Mononuclear cell (primary cell): ENCODE data around the gene CCZ1B. TPM values are rescaled to one million over a fixed set of nuclear protein-coding genes. Genes with fewer than 3 reads are reported as not detected.
"Not testable (repeated sequence)": the region's sequence is repeated elsewhere in the genome, so short reads cannot be mapped to it uniquely, and the experiment has no call there.

Experiments
- H3K27me3 ChIP-seq: 2 replicates; pipeline ENCODE4 v1.6.0; 2011; ENCODE audit warnings: low read length, control low read depth; ENCODE audit not compliant: insufficient read depth
- H3K4me1 ChIP-seq: 2 replicates; pipeline ENCODE4 v1.5.1; 2011; ENCODE audit warnings: mild to moderate bottlenecking, low read length, control low read depth; ENCODE audit not compliant: insufficient read depth
- H3K4me3 ChIP-seq: 2 replicates; pipeline ENCODE4 v1.5.1; 2011; ENCODE audit warnings: mild to moderate bottlenecking, low read length, moderate library complexity
- H3K9me3 ChIP-seq: 2 replicates; pipeline ENCODE4 v1.5.1; 2011; ENCODE audit warnings: low read depth, mild to moderate bottlenecking, control low read depth, low read length
- total RNA-seq: library from RNA; depleted of rRNA; stranded (reverse); fragments of >200 nt; gene quantifications from one replicate; pipeline ENCODE4 v1.2.3, GENCODE V29; 2012

The CCZ1B gene
- total RNA-seq: 74.5 TPM

GRCh38 chr7:6826151-6826550 is at the start of gene CCZ1B:
CCZ1B (minus strand) TSS chr7:6826275; CDS start chr7:6826197, 78 bp downstream.
- peak within 1 kb of the TSS; percentile 49 for H3K4me3 ChIP-seq
- not testable (repeated sequence) for H3K4me1 ChIP-seq, H3K27me3 ChIP-seq, H3K9me3 ChIP-seq

DNA sequence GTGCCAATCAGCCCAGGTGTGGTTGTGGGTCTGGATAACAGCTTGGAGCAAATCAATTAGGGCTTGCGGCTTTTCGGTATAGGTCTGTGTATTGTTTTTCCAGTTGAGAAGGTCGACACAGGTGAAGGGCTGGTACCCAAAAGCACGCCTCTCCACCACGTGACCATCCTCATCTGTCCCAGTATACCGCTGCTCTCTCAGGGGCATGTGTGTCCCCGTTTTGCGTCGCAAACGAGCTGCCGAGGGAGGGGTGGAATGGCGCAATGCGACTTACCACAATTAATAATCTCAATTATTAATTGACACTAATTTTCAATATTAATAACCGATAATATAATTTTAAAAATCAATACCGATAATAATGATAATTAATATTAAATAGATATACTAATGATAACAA is 48.9 kb upstream of the CCZ1B start:
- H3K4me3 ChIP-seq, H3K27me3 ChIP-seq, H3K4me1 ChIP-seq, H3K9me3 ChIP-seq: not testable (repeated sequence)

DNA sequence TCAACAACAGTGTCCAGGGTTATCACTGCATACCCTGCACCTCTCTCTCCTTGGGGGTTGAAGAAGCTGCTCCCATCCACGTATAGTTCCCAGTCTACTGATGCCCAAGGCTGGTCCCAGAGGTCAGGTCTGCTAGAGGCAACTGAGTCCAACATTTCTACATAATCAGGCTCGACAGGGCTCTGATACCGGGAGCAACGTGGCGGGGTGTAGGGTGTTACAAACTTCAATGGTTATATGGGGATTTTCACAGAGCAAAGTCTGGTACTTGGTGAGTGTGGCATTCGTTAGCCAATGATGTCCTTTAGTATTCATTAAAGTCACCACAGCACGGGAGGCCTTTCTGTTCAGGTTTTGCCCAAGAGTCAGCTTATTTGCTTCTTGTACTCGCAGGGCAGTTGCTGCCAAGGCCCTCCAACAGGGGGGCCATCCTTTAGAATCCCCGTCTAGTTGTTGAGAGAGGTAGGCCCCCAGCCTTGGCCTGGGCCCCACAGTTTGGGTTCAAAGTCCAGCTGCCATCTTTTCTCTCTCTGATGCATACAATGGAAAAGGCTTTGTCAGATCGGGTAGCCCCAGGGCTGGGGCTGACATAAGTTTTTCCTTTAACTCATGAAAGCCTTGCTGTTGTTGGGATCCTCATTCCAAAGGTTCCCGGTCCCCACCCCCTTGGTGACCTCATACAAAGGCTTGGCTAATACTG is 46.3 kb upstream of the CCZ1B start:
- not testable (repeated sequence) for H3K4me3 ChIP-seq, H3K4me1 ChIP-seq, H3K27me3 ChIP-seq

DNA sequence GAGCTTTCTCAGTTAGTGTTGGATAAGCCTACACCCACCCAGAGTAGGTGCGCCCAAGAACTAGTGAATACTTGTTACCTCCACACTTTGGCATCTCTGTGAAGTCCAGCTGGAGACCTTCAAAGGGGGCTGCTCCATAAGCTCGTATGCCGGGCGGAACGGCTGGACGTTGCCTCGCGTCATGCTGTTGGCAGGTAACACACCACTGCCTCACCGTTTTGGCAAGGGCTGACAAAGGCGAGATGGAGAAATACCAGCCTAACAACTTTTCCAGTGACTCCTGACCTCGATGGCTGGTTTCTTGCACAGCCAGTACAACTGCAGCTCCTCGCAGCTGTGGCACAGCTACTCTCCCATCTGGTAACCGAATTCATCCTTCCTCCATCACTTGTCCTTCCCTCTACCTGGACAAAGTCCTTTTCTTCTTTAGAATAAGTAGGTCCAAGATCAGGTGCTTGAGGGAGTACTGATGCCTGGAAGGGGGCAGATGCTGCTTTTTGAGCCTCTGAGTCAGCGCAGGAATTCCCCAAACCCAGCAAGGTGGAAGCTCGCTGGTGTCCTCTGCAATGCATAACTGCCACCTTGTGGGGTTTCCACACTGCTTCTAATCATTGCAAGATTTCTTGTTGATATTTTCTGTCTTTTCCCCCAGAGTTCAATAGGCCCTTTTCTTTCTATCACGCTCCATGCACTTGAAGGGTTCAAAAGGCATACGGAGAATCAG is 45.5 kb upstream of the CCZ1B start:
- not testable (repeated sequence) for H3K27me3 ChIP-seq, H3K4me1 ChIP-seq, H3K4me3 ChIP-seq

More for the DNA sequence above, 46.3 kb upstream of the CCZ1B start:
- not testable (repeated sequence) for H3K9me3 ChIP-seq

DNA sequence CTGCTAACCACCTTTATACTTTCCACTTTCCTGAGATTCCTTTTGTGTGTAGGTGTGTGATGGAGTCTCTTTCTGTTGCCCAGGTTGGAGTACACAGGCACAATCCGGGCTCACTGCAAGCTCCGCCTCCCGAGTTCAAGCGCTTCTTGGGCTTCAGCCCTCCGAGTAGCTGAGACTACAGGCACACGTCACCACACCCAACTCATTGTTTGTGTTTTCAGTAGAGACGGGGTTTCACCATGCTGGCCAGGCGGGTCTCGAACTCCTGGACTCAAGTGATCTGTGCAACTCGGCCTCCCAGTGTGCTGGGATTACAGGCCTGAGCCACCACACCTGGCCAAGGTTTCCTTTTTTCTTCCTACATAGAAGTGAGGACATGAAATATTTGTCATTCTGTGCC is 38.7 kb upstream of the CCZ1B start:
- H3K4me1 ChIP-seq: not testable (repeated sequence)

More for the DNA sequence above, 45.5 kb upstream of the CCZ1B start:
- H3K9me3 ChIP-seq: not testable (repeated sequence)

GRCh38 chr7:6864188-6864587 is 38.1 kb upstream of the CCZ1B start:
- not testable (repeated sequence) for H3K4me1 ChIP-seq, H3K9me3 ChIP-seq, H3K27me3 ChIP-seq, H3K4me3 ChIP-seq

More for the DNA sequence above, 38.7 kb upstream of the CCZ1B start:
- H3K27me3 ChIP-seq, H3K4me3 ChIP-seq, H3K9me3 ChIP-seq: not testable (repeated sequence)

DNA sequence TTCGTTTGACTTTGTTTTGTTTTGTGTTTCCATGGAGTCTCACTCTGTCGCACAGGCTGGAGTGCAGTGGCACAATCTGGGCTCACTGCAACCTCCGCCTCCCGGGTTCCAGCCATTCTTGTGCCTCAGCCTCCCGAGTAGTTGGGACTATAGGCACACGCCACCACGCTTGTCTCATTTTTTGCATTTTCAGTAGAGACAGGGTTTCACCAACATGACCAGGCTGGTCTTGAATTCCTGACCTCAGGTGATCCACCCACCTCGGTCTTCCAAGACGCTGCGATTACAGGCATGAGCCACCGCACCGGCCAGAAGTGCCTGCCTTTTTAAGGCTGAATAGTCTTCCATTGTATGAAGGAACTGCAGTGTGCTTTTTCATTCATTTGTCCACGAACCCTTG is 36.8 kb upstream of the CCZ1B start:
- not testable (repeated sequence) for H3K9me3 ChIP-seq

GRCh38 chr7:6857721-6858314 is 31.7 kb upstream of the CCZ1B start:
- H3K4me1 ChIP-seq, H3K9me3 ChIP-seq, H3K27me3 ChIP-seq, H3K4me3 ChIP-seq: not testable (repeated sequence)

More for the DNA sequence above, 36.8 kb upstream of the CCZ1B start:
- H3K4me1 ChIP-seq, H3K4me3 ChIP-seq, H3K27me3 ChIP-seq: not testable (repeated sequence)

DNA sequence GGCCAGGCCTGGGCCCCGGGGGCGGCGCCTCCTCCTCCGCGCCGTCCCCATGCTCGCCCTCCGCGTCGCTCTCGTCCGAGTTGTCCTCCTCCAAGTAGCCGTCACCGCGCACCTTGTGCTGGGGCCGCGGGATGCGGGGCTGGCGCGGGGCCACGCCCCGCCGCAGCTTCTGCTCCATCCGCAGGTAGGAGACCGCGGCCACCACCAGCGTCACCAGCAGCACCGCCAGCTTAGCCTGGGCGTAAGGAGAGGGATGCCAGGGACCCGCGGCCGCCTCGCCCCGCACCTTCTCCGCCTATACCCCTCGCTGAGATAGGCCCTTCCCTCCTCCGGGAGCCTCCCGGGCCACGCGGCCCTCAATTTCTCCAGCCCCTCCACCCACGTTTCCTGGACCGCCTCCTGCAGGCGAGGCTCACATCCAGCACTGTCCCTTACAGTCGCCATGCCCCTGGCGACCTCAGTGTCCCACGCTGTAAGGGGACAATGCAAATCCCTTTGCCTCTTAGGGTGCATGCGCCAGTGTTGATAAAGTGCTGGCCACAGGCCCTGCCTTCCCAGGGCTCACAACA is 29.6 kb upstream of the CCZ1B start:
- not testable (repeated sequence) for H3K9me3 ChIP-seq, H3K4me3 ChIP-seq, H3K27me3 ChIP-seq, H3K4me1 ChIP-seq

DNA sequence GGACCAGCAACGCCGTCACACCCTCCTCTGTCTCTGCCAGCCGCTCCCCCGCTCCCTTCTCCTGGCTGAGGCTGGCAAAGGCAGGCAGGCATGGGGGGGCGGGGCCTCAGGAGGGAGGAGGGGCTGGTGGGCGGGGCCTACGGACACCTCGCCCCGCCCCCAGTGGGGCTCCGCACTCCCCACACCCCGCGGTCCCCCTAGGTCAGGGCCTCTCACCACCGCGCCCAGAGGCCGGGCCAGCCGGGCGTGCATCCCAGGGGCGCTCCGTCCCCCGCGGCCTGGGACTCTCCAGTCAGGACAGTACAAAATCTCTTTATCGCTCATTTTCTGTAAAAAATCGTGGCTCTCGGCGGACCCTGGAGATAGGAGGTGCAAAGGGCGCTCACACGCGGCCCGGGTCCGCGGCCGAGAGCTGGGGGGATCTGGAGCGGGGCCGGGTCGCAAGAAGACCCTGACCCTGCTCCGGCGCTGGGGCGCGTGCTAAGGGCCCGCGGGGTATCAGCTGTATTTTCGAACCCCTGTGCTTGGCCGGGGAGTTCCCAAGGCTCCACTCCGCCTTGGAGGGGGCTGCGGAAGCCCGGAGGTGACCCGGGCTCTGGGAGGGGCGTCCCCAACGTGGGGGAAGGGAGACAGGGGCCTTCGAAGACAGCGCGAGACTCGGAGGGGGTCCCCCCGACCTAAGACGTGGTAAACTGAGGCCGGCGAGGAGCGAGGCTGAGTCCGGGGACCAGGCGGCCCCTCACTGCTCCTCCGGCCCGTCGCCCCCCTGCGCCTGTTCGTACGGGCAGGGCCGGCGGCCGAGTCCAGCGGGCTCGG is 28.9 kb upstream of the CCZ1B start:
- H3K4me3 ChIP-seq: peak overlapping the region; percentile 15
- not testable (repeated sequence) for H3K9me3 ChIP-seq, H3K4me1 ChIP-seq, H3K27me3 ChIP-seq

DNA sequence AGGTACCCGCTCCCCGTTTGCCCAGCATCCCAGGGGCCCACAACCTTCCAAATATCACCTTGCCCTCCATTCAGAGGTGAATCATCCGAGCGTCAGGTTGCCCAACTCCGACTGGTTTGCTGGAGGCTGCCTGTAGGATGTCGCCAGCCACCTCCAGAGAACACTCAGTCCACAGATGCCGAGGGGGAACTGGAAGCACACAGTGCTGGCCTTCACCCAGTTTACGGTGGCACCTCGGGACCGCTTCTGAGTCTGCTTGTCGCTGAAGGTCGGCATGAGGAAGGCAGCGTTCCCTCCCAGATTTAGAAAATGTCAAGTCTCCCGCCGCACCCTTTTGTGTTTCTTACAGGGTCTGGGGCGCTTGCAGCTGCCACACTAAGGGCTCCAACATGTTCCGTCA is 27.6 kb upstream of the CCZ1B start:
- not testable (repeated sequence) for H3K4me1 ChIP-seq, H3K9me3 ChIP-seq, H3K4me3 ChIP-seq, H3K27me3 ChIP-seq

- not testable (repeated sequence) for H3K4me3 ChIP-seq, H3K9me3 ChIP-seq, H3K27me3 ChIP-seq, H3K4me1 ChIP-seq
These were observed 23.1 kb upstream of the CCZ1B start for GRCh38 chr7:6849127-6849526.

DNA sequence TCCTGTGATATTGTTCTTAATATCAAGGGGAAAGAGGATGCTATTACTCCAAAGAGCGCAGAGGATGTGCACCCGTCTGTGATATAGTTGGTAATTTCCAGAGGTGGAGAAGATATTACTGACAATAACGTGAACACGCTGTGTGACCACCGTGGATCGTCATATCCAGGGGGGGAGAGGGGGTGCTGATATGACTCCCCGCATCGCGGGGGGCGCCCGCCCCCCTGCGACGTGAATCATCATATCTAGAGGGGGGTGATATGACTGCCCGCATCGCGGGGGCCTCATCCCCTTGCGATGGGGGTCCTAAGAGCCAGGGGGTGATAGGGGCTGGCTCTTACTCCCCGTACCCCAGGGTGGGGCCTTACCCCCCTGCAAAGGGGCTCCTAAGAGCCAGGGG is 21.7 kb upstream of the CCZ1B start:
- H3K4me3 ChIP-seq, H3K27me3 ChIP-seq, H3K4me1 ChIP-seq, H3K9me3 ChIP-seq: not testable (repeated sequence)

GRCh38 chr7:6845971-6846449 is 19.9 kb upstream of the CCZ1B start:
- H3K4me1 ChIP-seq, H3K27me3 ChIP-seq, H3K4me3 ChIP-seq, H3K9me3 ChIP-seq: not testable (repeated sequence)

DNA sequence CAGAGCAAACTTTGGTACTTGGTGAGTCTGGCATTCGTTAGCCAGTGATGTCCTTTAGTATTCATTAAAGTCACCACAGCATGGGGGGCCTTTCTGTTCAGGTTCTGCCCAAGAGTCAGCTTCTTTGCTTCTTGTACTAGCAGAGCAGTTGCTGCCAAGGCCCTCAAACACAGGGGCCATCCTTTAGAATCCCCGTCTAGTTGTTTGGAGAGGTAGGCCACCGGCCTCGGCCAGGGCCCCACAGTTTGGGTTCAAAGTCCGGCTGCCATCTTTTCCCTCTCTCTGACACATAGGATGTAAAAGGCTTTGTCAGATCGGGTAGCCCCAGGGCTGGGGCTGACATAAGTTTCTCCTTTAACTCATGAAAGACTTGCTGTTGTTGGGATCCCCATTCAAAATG is 17.6 kb upstream of the CCZ1B start:
- not testable (repeated sequence) for H3K4me1 ChIP-seq, H3K27me3 ChIP-seq, H3K4me3 ChIP-seq, H3K9me3 ChIP-seq
